WTC11 (cell line): ENCODE results near the gene ULK4. TPM values are rescaled to one million over a fixed set of nuclear protein-coding genes. Genes with fewer than 3 reads are reported as not detected.
A peak's percentile ranks its signal among the peaks of the same experiment; 100 is the strongest.

Experiments
- ATAC-seq: fragments of 200-7000 bp; cut with Tn5 transposase; 2 replicates; pipeline ENCODE4 v1.10.0; 2021; ENCODE audit warnings: mild to moderate bottlenecking, moderate library complexity
- CTCF ChIA-PET: fragments of 300-600 bp; sonication (Branson Sonifier 250); formaldehyde crosslinking; loops from one replicate; lab custom pipeline; 2021; ENCODE audit warnings: antibody characterized with exemption; lab: Charles Lee
- POLR2A ChIA-PET: fragments of 350-600 bp; sonication (Branson Sonifier 250); formaldehyde crosslinking; loops from one replicate; lab custom pipeline; 2021; ENCODE audit warnings: antibody characterized with exemption; lab: Charles Lee
- DNase-seq: peaks from one replicate; pipeline ENCODE4 v3.0.0; 2021; ENCODE audit warnings: low spot score
- H3K27ac Mint-ChIP-seq: 2 replicates; pipeline ENCODE4 v1.8.0; 2021; ENCODE audit warnings: mixed read lengths
- H3K27me3 Mint-ChIP-seq: 2 replicates; pipeline ENCODE4 v1.8.0; 2021; ENCODE audit warnings: low read depth, mild to moderate bottlenecking, moderate library complexity, mixed read lengths
- H3K36me3 Mint-ChIP-seq: 2 replicates; pipeline ENCODE4 v1.8.0; 2021; ENCODE audit warnings: mixed read lengths
- H3K4me1 Mint-ChIP-seq: 2 replicates; pipeline ENCODE4 v1.8.0; 2022; ENCODE audit warnings: mixed read lengths
- H3K4me3 Mint-ChIP-seq: 2 replicates; pipeline ENCODE4 v1.8.0; 2021; ENCODE audit warnings: mild to moderate bottlenecking, moderate library complexity, mixed read lengths
- H3K9me3 Mint-ChIP-seq: 2 replicates; pipeline ENCODE4 v1.8.0; 2021; ENCODE audit warnings: mixed read lengths
- ATF1 ChIP-seq: sonication (generic); formaldehyde crosslinking; IDR thresholded peaks from 2 replicates; pipeline ENCODE4 v1.8.1; 2023; ENCODE audit warnings: mild to moderate bottlenecking, moderate library complexity, missing genetic modification reagents
- E2F1 ChIP-seq: sonication (generic); formaldehyde crosslinking; IDR thresholded peaks from 2 replicates; pipeline ENCODE4 v1.8.0; 2022; ENCODE audit warnings: mild to moderate bottlenecking, missing genetic modification reagents
- FOXP4 ChIP-seq: sonication (generic); formaldehyde crosslinking; IDR thresholded peaks from 2 replicates; pipeline ENCODE4 v1.8.0; 2022; ENCODE audit warnings: mild to moderate bottlenecking, missing genetic modification reagents
- HMGA2 ChIP-seq: fragments of 250-450 bp; sonication (Bioruptor Pico); IDR thresholded peaks from 2 replicates; pipeline ENCODE4 v1.4.0; 2021; ENCODE audit warnings: mild to moderate bottlenecking, moderate library complexity
- IRF2 ChIP-seq: sonication (generic); formaldehyde crosslinking; IDR thresholded peaks from 2 replicates; pipeline ENCODE4 v1.8.0; 2022; ENCODE audit warnings: low read depth, missing genetic modification reagents, borderline replicate concordance
- JAZF1 ChIP-seq: fragments of 250-450 bp; sonication (Bioruptor Pico); IDR thresholded peaks from 2 replicates; pipeline ENCODE4 v1.9.0; 2021; ENCODE audit warnings: moderate library complexity, mild to moderate bottlenecking, inconsistent platforms
- MLX ChIP-seq: sonication (generic); formaldehyde crosslinking; IDR thresholded peaks from 2 replicates; pipeline ENCODE4 v1.8.1; 2023; ENCODE audit warnings: mild to moderate bottlenecking, missing genetic modification reagents, moderate library complexity
- NFATC4 ChIP-seq: fragments of 250-450 bp; sonication (Bioruptor Pico); IDR thresholded peaks from 2 replicates; pipeline ENCODE4 v1.9.0; 2021; ENCODE audit warnings: mild to moderate bottlenecking
- RORB ChIP-seq: fragments of 250-450 bp; sonication (Bioruptor Pico); IDR thresholded peaks from 2 replicates; pipeline ENCODE4 v1.9.0; 2021; ENCODE audit warnings: mild to moderate bottlenecking
- SMAD4 ChIP-seq: sonication (generic); formaldehyde crosslinking; IDR thresholded peaks from 2 replicates; pipeline ENCODE4 v1.8.0; 2022; ENCODE audit warnings: mild to moderate bottlenecking, missing genetic modification reagents
- TCF7 ChIP-seq: sonication (generic); formaldehyde crosslinking; IDR thresholded peaks from 2 replicates; pipeline ENCODE4 v1.8.0; 2022; ENCODE audit warnings: mild to moderate bottlenecking, low read depth, missing genetic modification reagents, moderate library complexity
- TP53 ChIP-seq: sonication (generic); formaldehyde crosslinking; IDR thresholded peaks from 2 replicates; pipeline ENCODE4 v1.8.1; 2023; ENCODE audit warnings: mild to moderate bottlenecking, missing genetic modification reagents
- ZBTB43 ChIP-seq: sonication (generic); formaldehyde crosslinking; IDR thresholded peaks from 2 replicates; pipeline ENCODE4 v1.8.1; 2023; ENCODE audit warnings: mild to moderate bottlenecking, missing genetic modification reagents
- ZNF138 ChIP-seq: sonication (generic); formaldehyde crosslinking; conservative IDR thresholded peaks from 2 replicates; pipeline ENCODE4 v1.8.1; 2022; ENCODE audit warnings: mild to moderate bottlenecking, moderate library complexity, missing genetic modification reagents
- ZNF219 ChIP-seq: sonication (generic); formaldehyde crosslinking; IDR thresholded peaks from 2 replicates; pipeline ENCODE4 v1.8.0; 2023; ENCODE audit warnings: missing genetic modification reagents, mild to moderate bottlenecking, borderline replicate concordance
- ZNF317 ChIP-seq: sonication (generic); formaldehyde crosslinking; IDR thresholded peaks from 2 replicates; pipeline ENCODE4 v1.8.1; 2023; ENCODE audit warnings: low read depth, mild to moderate bottlenecking, moderate library complexity, missing genetic modification reagents, borderline replicate concordance
- ZNF396 ChIP-seq: fragments of 250-450 bp; sonication (Bioruptor Pico); IDR thresholded peaks from 2 replicates; pipeline ENCODE4 v1.8.0; 2021; ENCODE audit warnings: mild to moderate bottlenecking, moderate library complexity, borderline replicate concordance
- ZNF532 ChIP-seq: fragments of 250-450 bp; sonication (Bioruptor Pico); IDR thresholded peaks from 2 replicates; pipeline ENCODE4 v1.9.0; 2021; ENCODE audit warnings: mild to moderate bottlenecking, borderline replicate concordance
- total RNA-seq: library from RNA; stranded (reverse); gene quantifications from 3 replicates; pipeline ENCODE4 v1.2.3, GENCODE V29; 2021

ULK4 gene
- total RNA-seq, 1 experiment from 2014 or later: 9.2 TPM

DNA sequence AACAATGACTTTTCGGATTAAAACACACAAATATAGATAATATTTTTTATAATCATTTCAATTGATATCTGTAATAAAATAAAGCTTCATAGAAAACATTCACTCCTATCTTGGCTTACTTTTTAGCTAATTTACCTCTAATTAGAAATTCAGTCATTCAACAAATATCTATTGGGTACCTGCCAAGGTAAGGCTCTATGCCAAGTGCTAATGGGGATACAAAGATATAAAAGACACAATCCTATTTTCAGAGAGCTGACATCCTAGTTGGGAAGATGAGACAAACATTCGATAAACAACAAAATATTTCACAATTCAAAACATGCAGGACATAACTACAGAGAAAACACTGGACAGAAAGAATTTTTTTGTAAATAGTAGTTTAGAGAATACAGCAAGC lies 63.3 kb downstream of the ULK4 start (continued):
- TF ChIP-seq HMGA2: no peak
- no peak for TF ChIP-seq JAZF1 (CRISPR knock-in tag)
- no peak for TF ChIP-seq ZBTB43 (CRISPR knock-in tag)
- no peak for TF ChIP-seq IRF2 (CRISPR knock-in tag)
- TF ChIP-seq ZNF532 (CRISPR knock-in tag): no peak
- TF ChIP-seq MLX: no peak
- TF ChIP-seq ATF1 (CRISPR knock-in tag): no peak
- TF ChIP-seq ZNF219 (CRISPR knock-in tag): no peak
- no peak for TF ChIP-seq SMAD4 (CRISPR knock-in tag)
- no peak for TF ChIP-seq TP53 (CRISPR knock-in tag)
- no peak for TF ChIP-seq ZNF138 (CRISPR knock-in tag)

DNA sequence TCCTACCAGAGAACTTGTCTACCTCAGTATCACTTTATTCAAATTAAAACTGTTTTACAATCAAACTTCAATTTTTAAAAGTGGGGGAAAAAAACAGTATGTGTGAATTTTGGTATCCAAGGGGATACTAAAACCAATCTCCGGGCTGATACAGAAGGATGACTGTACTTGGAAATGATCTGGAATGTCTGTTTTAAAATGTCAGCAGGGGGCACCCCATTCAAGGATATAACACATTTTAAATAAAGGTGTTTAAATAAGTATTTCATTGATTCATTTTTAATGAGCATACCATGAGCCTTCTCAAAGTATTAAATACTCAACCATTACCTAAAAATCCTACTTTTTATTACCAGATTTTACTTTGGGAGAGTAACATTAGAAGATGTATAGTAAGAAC lies 67.9 kb downstream of the ULK4 start:
- Mint-ChIP-seq H3K9me3 (peaks cover 26% of the 10 kb centered on the region), H3K4me1 (peaks cover 11% of the 10 kb centered on the region), H3K4me3 (no peak overlapping the region), H3K27me3 (no peaks in the 10 kb centered on the region), H3K36me3 (peaks cover 29% of the 10 kb centered on the region), H3K27ac (no peak overlapping the region)
- no peak for ATAC-seq
- DNase-seq: no peak
- CTCF ChIA-PET: interaction anchor here (1.5 kb wide), 1 partner anchor 297 kb away, joined by 3 read pairs; no protein-coding TSS in a partner anchor
- TF ChIP-seq E2F1 (no peak), FOXP4 (CRISPR knock-in tag) (no peak)
- POLR2A ChIA-PET: no interaction called here

DNA sequence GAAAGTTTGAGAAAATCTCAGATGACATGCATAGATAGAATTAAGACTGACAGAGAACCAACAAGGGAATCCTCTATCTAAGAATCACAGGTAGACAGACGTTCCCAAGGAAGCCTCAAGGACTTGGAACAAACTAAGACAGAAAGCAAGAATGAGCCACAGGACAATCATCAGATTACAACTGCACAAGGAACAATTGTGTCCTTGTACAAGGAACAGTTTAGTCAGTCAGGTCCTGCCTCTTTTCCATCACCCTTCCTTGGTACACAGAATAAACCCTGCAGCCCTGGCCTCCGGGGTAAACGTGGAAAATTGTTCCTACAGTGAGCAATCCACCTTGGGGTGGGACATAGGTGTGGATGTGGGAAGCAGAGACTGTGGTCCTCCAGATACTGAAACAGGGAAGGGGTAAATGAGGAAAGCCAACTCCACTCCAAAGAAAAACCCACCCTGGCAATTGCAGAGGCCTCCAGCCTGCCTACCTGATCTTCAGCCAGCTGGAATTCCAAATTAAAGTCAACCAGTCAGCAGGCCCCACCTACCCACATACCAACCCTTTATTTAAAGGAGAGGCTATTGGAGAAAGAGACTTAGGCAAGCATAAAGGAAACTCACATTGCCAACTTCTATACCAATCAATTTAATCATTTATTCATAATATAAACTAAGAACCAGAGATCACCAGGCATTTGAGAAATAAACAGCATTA lies 73.4 kb downstream of the ULK4 start:
- POLR2A ChIA-PET: no interaction called here
- CTCF ChIA-PET: interaction anchor here (0.9 to 1.2 kb wide), 3 partner anchors 211 to 438 kb away, joined by 3 read pairs; no protein-coding TSS in a partner anchor
- Mint-ChIP-seq H3K36me3 (peaks cover 23% of the 10 kb centered on the region), H3K27me3 (no peaks in the 10 kb centered on the region), H3K4me3 (no peak overlapping the region), H3K4me1 (peaks cover 20% of the 10 kb centered on the region), H3K27ac (peak overlapping the region; percentile 52; the same call in 1 of the 2 replicates), H3K9me3 (peaks cover 26% of the 10 kb centered on the region)
- TF ChIP-seq RORB (CRISPR knock-in tag) (no peak), ZNF396 (CRISPR knock-in tag) (no peak), ZNF317 (CRISPR knock-in tag) (no peak), NFATC4 (CRISPR knock-in tag) (no peak), TCF7 (CRISPR knock-in tag) (no peak)
- ATAC-seq (peak; percentile 87), DNase-seq (no peak)
